GM10266 (cell line): ENCODE data around the gene GRM5.
"Not testable (repeated sequence)": the region's sequence is repeated elsewhere in the genome, so short reads cannot be mapped to it uniquely, and the experiment has no call there.

ENCODE experiments used
- DNase-seq: peaks from one replicate; pipeline ENCODE4 v3.0.0; 2012; ENCODE audit errors: extremely low spot score
- CTCF ChIP-seq: IDR thresholded peaks from 2 replicates; pipeline ENCODE4 v1.5.1; 2012; ENCODE audit warnings: mild to moderate bottlenecking, low read depth; ENCODE audit not compliant: control insufficient read depth, insufficient read depth; ENCODE audit errors: missing control alignments

The GRM5 gene

GRCh38 chr11:88474655-88475054, 591.1 kb downstream of the GRM5 start:
- no peak for DNase-seq
- TF ChIP-seq CTCF, result no peak

- no peak for TF ChIP-seq CTCF
- no peak for DNase-seq
Observed at GRCh38 chr11:88469561-88470225, 596.1 kb downstream of the GRM5 start.

- TF ChIP-seq CTCF, result no peak
- no peak for DNase-seq
Observed at GRCh38 chr11:88464528-88464927, 601.3 kb downstream of the GRM5 start.

GRCh38 chr11:88463301-88463700, 602.5 kb downstream of the GRM5 start:
- DNase-seq, result not testable (repeated sequence)

- not testable (repeated sequence) for DNase-seq
Observed at GRCh38 chr11:88458047-88458446, 607.7 kb downstream of the GRM5 start.

- TF ChIP-seq CTCF, result no peak
- no peak for DNase-seq
Observed at GRCh38 chr11:88455974-88456373, 609.8 kb downstream of the GRM5 start.

- DNase-seq, result no peak
- no peak for TF ChIP-seq CTCF
Observed at GRCh38 chr11:88454881-88455280, 610.9 kb downstream of the GRM5 start.
